ENCODE results near the gene TOX2. TPM values are rescaled to one million over a fixed set of nuclear protein-coding genes. Genes with fewer than 3 reads are reported as not detected.

TOX2 gene
- total RNA-seq, 5 donors from 2014 or later (not counting 1 experiment from before 2014, with no cell fraction given) = 0.38 to 3.0 (median 1.6) TPM

DNA sequence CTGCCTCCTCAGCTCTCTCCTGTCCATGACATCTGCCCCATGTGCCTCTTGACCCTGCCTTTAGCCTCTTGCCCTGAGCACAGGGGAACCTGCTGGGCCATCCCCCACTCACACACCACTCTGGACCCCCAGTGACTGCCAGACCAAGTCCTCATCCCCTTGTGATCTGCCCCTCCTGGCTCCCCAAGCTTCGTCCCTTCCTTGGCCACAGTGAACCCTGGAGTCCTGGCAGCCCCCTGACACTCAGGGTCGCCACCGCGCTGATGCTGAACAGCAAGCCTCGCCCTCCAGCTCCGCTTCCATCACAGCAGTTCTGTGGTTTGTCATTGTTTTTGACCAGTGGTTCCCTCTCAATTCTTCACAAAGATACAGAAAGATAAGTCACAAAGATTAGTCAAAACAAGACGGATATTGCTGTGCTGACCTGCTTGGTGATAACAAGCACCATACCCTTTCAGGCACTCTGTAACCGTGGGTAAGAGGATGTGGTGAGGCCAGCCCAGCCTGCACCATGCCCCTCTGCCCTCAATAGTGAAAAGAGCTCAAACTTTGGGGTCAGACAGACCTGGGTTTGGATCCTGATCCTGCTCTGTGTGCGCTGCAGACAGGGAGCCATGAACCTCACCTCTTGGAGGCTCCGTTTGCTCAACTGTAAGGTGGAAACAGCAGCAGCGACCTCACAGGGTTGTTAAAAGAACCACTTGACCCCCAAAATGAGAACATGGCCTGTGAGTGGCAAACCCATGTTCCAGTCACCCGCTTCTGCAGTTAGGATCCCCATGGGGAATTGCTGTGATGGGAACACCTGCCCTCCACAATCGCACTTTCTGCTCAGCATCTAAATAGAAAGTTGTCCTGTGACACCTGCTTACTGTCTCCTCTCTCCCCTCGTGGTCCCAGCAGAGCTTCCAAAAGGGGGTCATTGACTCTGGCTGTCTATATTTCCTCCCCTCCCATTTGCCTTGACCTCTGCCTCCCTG, 114.5 kb downstream of the TOX2 start:
- H3K36me3 ChIP-seq (ENCODE audit: control insufficient read depth in 2 of 2, extremely low read depth in 1 of 2, insufficient read depth in 1 of 2, low read length in 1 of 2) = no peaks in the 10 kb centered on the region
- ATAC-seq (replicated peaks in 1 of 4) (peak; percentile 61 to 90 (median 83)), DNase-seq (peak in 7 of 35 experiments; percentile 8 to 32 (median 19))
- H3K4me1 ChIP-seq (ENCODE audit: control insufficient read depth in 1 of 2, extremely low read depth in 1 of 2, insufficient read depth in 2 of 2, low read length in 2 of 2) = peaks cover 14 to 25% of the 10 kb centered on the region in 2 experiments
- H3K4me3 Mint-ChIP-seq = peak overlapping the region; percentile 17 to 70 (median 57)
- peaks cover 38 to 56% (median 41%) of the 10 kb centered on the region in 3 donors for H3K4me1 Mint-ChIP-seq
- peaks cover 0 to 24% of the 10 kb centered on the region in 2 experiments for H3K27me3 ChIP-seq (replicated peaks in 1 of 2; ENCODE audit: control insufficient read depth in 2 of 2, extremely low read depth in 1 of 2, insufficient read depth in 2 of 2, low read length in 1 of 2)
- H3K9me3 ChIP-seq = no peaks in the 10 kb centered on the region
- ChIA-PET POLR2A (no interaction called here), CTCF (no interaction called here)
- H3K27ac ChIP-seq (ENCODE audit: low read length) = no peak overlapping the region
- peaks cover 0 to 23% of the 10 kb centered on the region in 2 donors for H3K27me3 Mint-ChIP-seq
- H3K9me3 Mint-ChIP-seq = no peaks in the 10 kb centered on the region
- peak overlapping the region; percentile 41 to 88 for H3K27ac Mint-ChIP-seq
- H3K4me3 ChIP-seq (ENCODE audit: control insufficient read depth in 1 of 2, extremely low read depth in 1 of 2, low read length in 1 of 2) = peak overlapping the region in 1 of 2 donors; percentile 41
- no peaks in the 10 kb centered on the region for H3K36me3 Mint-ChIP-seq
- 43% methylated on average over 11 of the region's 14 CpGs for WGBS (ENCODE audit: insufficient coverage)

DNA sequence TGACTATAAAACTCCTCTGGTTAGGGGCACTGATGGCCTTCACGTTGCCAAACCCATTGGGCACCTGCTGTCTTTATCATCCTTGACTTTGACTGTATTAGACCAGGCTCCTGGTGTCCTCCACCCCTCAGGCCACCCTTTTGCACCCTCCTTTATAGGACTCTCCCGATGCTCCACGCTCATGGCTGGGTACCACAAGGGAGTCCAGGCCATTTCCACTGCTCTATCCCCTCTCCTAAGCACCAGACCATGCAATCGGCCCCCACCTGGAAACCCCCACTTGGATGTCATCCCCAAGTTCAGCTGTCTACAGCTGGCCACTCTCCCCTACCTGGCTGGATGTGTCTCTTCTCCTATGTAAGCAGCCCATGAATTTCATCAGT, 115.2 kb downstream of the TOX2 start:
- DNase-seq = peak in 1 of 35 experiments; percentile 8
- ATAC-seq (replicated peaks in 1 of 4) = no peak
- Mint-ChIP-seq H3K9me3 (no peaks in the 10 kb centered on the region), H3K36me3 (no peaks in the 10 kb centered on the region), H3K4me1 (peaks cover 40 to 62% (median 41%) of the 10 kb centered on the region in 3 donors), H3K27me3 (peaks cover 0 to 23% of the 10 kb centered on the region in 2 donors), H3K4me3 (peak overlapping the region in 1 of 3 donors; percentile 70), H3K27ac (peak overlapping the region in 1 of 2 donors; percentile 15)
- 98% methylated on average over 4 of the region's 4 CpGs for whole genome bisulfite sequencing (ENCODE audit: insufficient coverage)
- ChIA-PET CTCF (no interaction called here), POLR2A (no interaction called here)
- no peak overlapping the region for H3K27ac ChIP-seq (ENCODE audit: low read length)
- peaks cover 14 to 25% of the 10 kb centered on the region in 2 experiments for H3K4me1 ChIP-seq (ENCODE audit: control insufficient read depth in 1 of 2, extremely low read depth in 1 of 2, insufficient read depth in 2 of 2, low read length in 2 of 2)
- H3K9me3 ChIP-seq = no peaks in the 10 kb centered on the region
- H3K27me3 ChIP-seq (replicated peaks in 1 of 2; ENCODE audit: control insufficient read depth in 2 of 2, extremely low read depth in 1 of 2, insufficient read depth in 2 of 2, low read length in 1 of 2) = peaks cover 0 to 24% of the 10 kb centered on the region in 2 experiments
- H3K4me3 ChIP-seq (ENCODE audit: control insufficient read depth in 1 of 2, extremely low read depth in 1 of 2, low read length in 1 of 2) = no peak overlapping the region
- H3K36me3 ChIP-seq (ENCODE audit: control insufficient read depth in 2 of 2, extremely low read depth in 1 of 2, insufficient read depth in 1 of 2, low read length in 1 of 2) = no peaks in the 10 kb centered on the region

DNA sequence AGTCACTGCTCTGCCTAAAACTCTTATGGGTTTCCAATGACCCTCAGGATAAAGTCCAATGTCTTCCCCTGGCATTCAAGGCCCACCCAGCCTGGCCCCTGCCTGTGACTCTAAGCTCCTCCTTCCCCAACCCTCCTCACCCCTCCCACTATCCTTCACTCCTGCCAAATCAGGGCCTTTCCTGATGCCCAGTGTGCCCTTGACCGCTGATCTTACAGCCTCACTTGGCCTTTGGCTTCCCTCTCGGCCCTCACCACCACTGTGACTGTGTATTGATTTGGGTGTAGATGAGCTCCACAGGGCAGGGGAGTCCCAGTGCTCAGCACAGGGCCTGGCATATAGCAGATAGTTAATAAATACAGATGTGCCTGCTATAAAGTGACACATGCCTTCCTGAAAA, 115.7 kb downstream of the TOX2 start:
- H3K4me1 Mint-ChIP-seq = peaks cover 44 to 67% (median 46%) of the 10 kb centered on the region in 3 donors
- Histone ChIP-seq H3K36me3 (ENCODE audit: control insufficient read depth in 2 of 2, extremely low read depth in 1 of 2, insufficient read depth in 1 of 2, low read length in 1 of 2) (no peaks in the 10 kb centered on the region), H3K4me3 (ENCODE audit: control insufficient read depth in 1 of 2, extremely low read depth in 1 of 2, low read length in 1 of 2) (no peak overlapping the region), H3K9me3 (no peaks in the 10 kb centered on the region), H3K27me3 (replicated peaks in 1 of 2; ENCODE audit: control insufficient read depth in 2 of 2, extremely low read depth in 1 of 2, insufficient read depth in 2 of 2, low read length in 1 of 2) (peaks cover 0 to 22% of the 10 kb centered on the region in 2 experiments), H3K4me1 (ENCODE audit: control insufficient read depth in 1 of 2, extremely low read depth in 1 of 2, insufficient read depth in 2 of 2, low read length in 2 of 2) (peaks cover 16 to 28% of the 10 kb centered on the region in 2 experiments), H3K27ac (ENCODE audit: low read length) (no peak overlapping the region)
- ATAC-seq (replicated peaks in 1 of 4) (no peak), DNase-seq (peak in 1 of 35 experiments; percentile 8)
- WGBS (ENCODE audit: insufficient coverage) = 100% methylated on average over 1 of the region's 2 CpGs
- no peaks in the 10 kb centered on the region for H3K9me3 Mint-ChIP-seq
- CTCF ChIA-PET = no interaction called here
- H3K4me3 Mint-ChIP-seq = peak overlapping the region in 1 of 3 donors; percentile 70
- no peaks in the 10 kb centered on the region for H3K36me3 Mint-ChIP-seq
- no peak overlapping the region for H3K27ac Mint-ChIP-seq
- POLR2A ChIA-PET = no interaction called here
- H3K27me3 Mint-ChIP-seq = peaks cover 0 to 21% of the 10 kb centered on the region in 2 donors

GRCh38 chr20:44031001-44031574, 116.4 kb downstream of the TOX2 start:
- H3K27ac ChIP-seq (ENCODE audit: low read length) = no peak overlapping the region
- no peaks in the 10 kb centered on the region for H3K9me3 ChIP-seq
- 93% methylated on average over 14 of the region's 14 CpGs for WGBS (ENCODE audit: insufficient coverage)
- peak in 1 of 35 experiments; percentile 8 for DNase-seq
- no peak overlapping the region for H3K4me3 ChIP-seq (ENCODE audit: control insufficient read depth in 1 of 2, extremely low read depth in 1 of 2, low read length in 1 of 2)
- Mint-ChIP-seq H3K27ac (no peak overlapping the region), H3K4me1 (peaks cover 46 to 71% (median 48%) of the 10 kb centered on the region in 3 donors), H3K36me3 (no peaks in the 10 kb centered on the region), H3K4me3 (no peak overlapping the region), H3K27me3 (peaks cover 0 to 21% of the 10 kb centered on the region in 2 donors), H3K9me3 (no peaks in the 10 kb centered on the region)
- POLR2A ChIA-PET = no interaction called here
- CTCF ChIA-PET = no interaction called here
- H3K27me3 ChIP-seq (replicated peaks in 1 of 2; ENCODE audit: control insufficient read depth in 2 of 2, extremely low read depth in 1 of 2, insufficient read depth in 2 of 2, low read length in 1 of 2) = peaks cover 0 to 25% of the 10 kb centered on the region in 2 experiments
- peaks cover 16 to 28% of the 10 kb centered on the region in 2 experiments for H3K4me1 ChIP-seq (ENCODE audit: control insufficient read depth in 1 of 2, extremely low read depth in 1 of 2, insufficient read depth in 2 of 2, low read length in 2 of 2)
- no peaks in the 10 kb centered on the region for H3K36me3 ChIP-seq (ENCODE audit: control insufficient read depth in 2 of 2, extremely low read depth in 1 of 2, insufficient read depth in 1 of 2, low read length in 1 of 2)
- no peak for ATAC-seq (replicated peaks in 1 of 4)

GRCh38 chr20:44031781-44032582, 117.3 kb downstream of the TOX2 start:
- ATAC-seq (replicated peaks in 1 of 4) (no peak), DNase-seq (peak in 1 of 35 experiments; percentile 4)
- H3K9me3 Mint-ChIP-seq = no peaks in the 10 kb centered on the region
- ChIA-PET CTCF (no interaction called here), POLR2A (no interaction called here)
- no peaks in the 10 kb centered on the region for H3K9me3 ChIP-seq
- peaks cover 16 to 28% of the 10 kb centered on the region in 2 experiments for H3K4me1 ChIP-seq (ENCODE audit: control insufficient read depth in 1 of 2, extremely low read depth in 1 of 2, insufficient read depth in 2 of 2, low read length in 2 of 2)
- no peak overlapping the region for H3K4me3 ChIP-seq (ENCODE audit: control insufficient read depth in 1 of 2, extremely low read depth in 1 of 2, low read length in 1 of 2)
- peaks cover 0 to 27% of the 10 kb centered on the region in 2 experiments for H3K27me3 ChIP-seq (replicated peaks in 1 of 2; ENCODE audit: control insufficient read depth in 2 of 2, extremely low read depth in 1 of 2, insufficient read depth in 2 of 2, low read length in 1 of 2)
- H3K27ac ChIP-seq (ENCODE audit: low read length) = no peak overlapping the region
- no peak overlapping the region for H3K4me3 Mint-ChIP-seq
- H3K27me3 Mint-ChIP-seq = peaks cover 0 to 18% of the 10 kb centered on the region in 2 donors
- no peak overlapping the region for H3K27ac Mint-ChIP-seq
- peaks cover 46 to 71% (median 47%) of the 10 kb centered on the region in 3 donors for H3K4me1 Mint-ChIP-seq
- H3K36me3 Mint-ChIP-seq = no peaks in the 10 kb centered on the region
- H3K36me3 ChIP-seq (ENCODE audit: control insufficient read depth in 2 of 2, extremely low read depth in 1 of 2, insufficient read depth in 1 of 2, low read length in 1 of 2) = no peaks in the 10 kb centered on the region
- 87% methylated on average over 8 of the region's 12 CpGs for WGBS (ENCODE audit: insufficient coverage)
